Progenitor cell of endocrine pancreas (in vitro differentiated cells): ENCODE measurements around the gene MOXD1. TPM values are rescaled to one million over a fixed set of nuclear protein-coding genes. Genes with fewer than 3 reads are reported as not detected.

Experiments used
- DNase-seq: peaks from one replicate; pipeline ENCODE4 v3.0.0; 2021; ENCODE audit warnings: low spot score; ENCODE audit not compliant: unreplicated experiment
- H3K27ac Mint-ChIP-seq: 2 replicates; pipeline ENCODE4 v1.8.0; 2021; ENCODE audit warnings: mild to moderate bottlenecking, moderate library complexity, mixed read lengths
- H3K27me3 Mint-ChIP-seq: 2 replicates; pipeline ENCODE4 v1.8.0; 2021; ENCODE audit warnings: mixed read lengths
- H3K36me3 Mint-ChIP-seq: 2 replicates; pipeline ENCODE4 v1.8.0; 2022; ENCODE audit warnings: mixed read lengths; ENCODE audit not compliant: insufficient read depth
- H3K4me1 Mint-ChIP-seq: 2 replicates; pipeline ENCODE4 v1.8.0; 2021; ENCODE audit warnings: low read depth, mixed read lengths
- H3K4me3 Mint-ChIP-seq: 2 replicates; pipeline ENCODE4 v1.8.0; 2021; ENCODE audit warnings: low read depth, mild to moderate bottlenecking, moderate library complexity, mixed read lengths
- H3K9me3 Mint-ChIP-seq: 2 replicates; pipeline ENCODE4 v1.8.0; 2021; ENCODE audit warnings: low read depth, mixed read lengths
- CTCF ChIP-seq: fragments of 200-600 bp; sonication (generic); IDR thresholded peaks from one replicate; pipeline ENCODE4 v1.5.0; 2021; ENCODE audit warnings: antibody characterized with exemption, mild to moderate bottlenecking; ENCODE audit not compliant: unreplicated experiment
- long read RNA-seq: library from polyadenylated mRNA; unstranded; transcript quantifications from one replicate; pipeline ENCODE4 v2.0.0, GENCODE V29; 2020
- total RNA-seq: library from RNA; stranded (reverse); gene quantifications from 2 replicates; pipeline ENCODE4 v1.2.1, GENCODE V29; 2021

MOXD1 gene
- total RNA-seq: 8.4 and 8.9 TPM in 2 replicates
- long read RNA-seq, transcript MOXD1-202 (12 exons, 3,059 nt): major isoform, 15 of 18 reads
- long read RNA-seq, partial matches to known transcripts: 0 of 18 reads
- long read RNA-seq, other reads (novel, unspliced or antisense): 2 of 18 reads

GRCh38 chr6:132400883-132401617 is at the start of gene MOXD1:
Gene MOXD1, minus strand, starts transcription at chr6:132401475. Its CDS starts 49 bp downstream, at chr6:132401426.
- peak within 1 kb of the TSS; percentile 80 for H3K27ac Mint-ChIP-seq
- DNase-seq: peak; percentile 61
- H3K9me3 Mint-ChIP-seq: peaks cover 3% of the 10 kb centered on the region
- peaks cover 63% of the 10 kb centered on the region for H3K27me3 Mint-ChIP-seq
- H3K4me1 Mint-ChIP-seq: no peaks in the 10 kb centered on the region
- H3K4me3 Mint-ChIP-seq: peak within 1 kb of the TSS; percentile 82
- no peak for TF ChIP-seq CTCF
- no peaks in the 10 kb centered on the region for H3K36me3 Mint-ChIP-seq

- H3K9me3 Mint-ChIP-seq: peaks cover 6% of the 10 kb centered on the region
- H3K36me3 Mint-ChIP-seq: peaks cover 12% of the 10 kb centered on the region
- H3K4me1 Mint-ChIP-seq: no peaks in the 10 kb centered on the region
- no peaks in the 10 kb centered on the region for H3K27me3 Mint-ChIP-seq
- no peak for TF ChIP-seq CTCF
- no peak overlapping the region for H3K27ac Mint-ChIP-seq
- H3K4me3 Mint-ChIP-seq: no peak overlapping the region
- DNase-seq: no peak
Measured at GRCh38 chr6:132446855-132447241, 45.6 kb upstream of the MOXD1 start.

GRCh38 chr6:132446141-132446854 is 45.0 kb upstream of the MOXD1 start:
- no peak for DNase-seq
- TF ChIP-seq CTCF: no peak
- no peaks in the 10 kb centered on the region for H3K27me3 Mint-ChIP-seq
- peaks cover 11% of the 10 kb centered on the region for H3K9me3 Mint-ChIP-seq
- H3K36me3 Mint-ChIP-seq: peaks cover 12% of the 10 kb centered on the region
- no peak overlapping the region for H3K4me3 Mint-ChIP-seq
- no peak overlapping the region for H3K27ac Mint-ChIP-seq
- no peaks in the 10 kb centered on the region for H3K4me1 Mint-ChIP-seq

GRCh38 chr6:132445201-132445951 is 44.1 kb upstream of the MOXD1 start:
- peaks cover 7% of the 10 kb centered on the region for H3K36me3 Mint-ChIP-seq

More at GRCh38 chr6:132445201-132445951, 44.1 kb upstream of the MOXD1 start:
- no peak for DNase-seq
- TF ChIP-seq CTCF: no peak
- no peaks in the 10 kb centered on the region for H3K4me1 Mint-ChIP-seq
- no peaks in the 10 kb centered on the region for H3K27me3 Mint-ChIP-seq
- peaks cover 10% of the 10 kb centered on the region for H3K9me3 Mint-ChIP-seq
- H3K4me3 Mint-ChIP-seq: no peak overlapping the region
- no peak overlapping the region for H3K27ac Mint-ChIP-seq
